Measurements from ENCODE around the gene CHI3L2. TPM values are rescaled to one million over a fixed set of nuclear protein-coding genes. Genes with fewer than 3 reads are reported as not detected.
"Not testable (repeated sequence)": the region's sequence is repeated elsewhere in the genome, so short reads cannot be mapped to it uniquely, and the experiment has no call there.

CHI3L2 gene
- total RNA-seq, 1 donor from 2014 or later, result 1.3 TPM

GRCh38 chr1:111204201-111204982 lies 23.1 kb upstream of the CHI3L2 start:
- DNase-seq (ENCODE audit: low spot score), result peak; percentile 56
- Mint-ChIP-seq H3K9me3 (no peaks in the 10 kb centered on the region), H3K4me1 (ENCODE audit: low read depth) (peaks cover 66% of the 10 kb centered on the region), H3K36me3 (ENCODE audit: low read depth) (peaks cover 8% of the 10 kb centered on the region), H3K27ac (peak overlapping the region; percentile 72), H3K4me3 (ENCODE audit: low read depth) (peak overlapping the region; percentile 98), H3K27me3 (ENCODE audit: low read depth) (no peaks in the 10 kb centered on the region)
- intact Hi-C loops (cut with micrococcal nuclease), result loop anchor here (1.0 to 5.0 kb wide), 4 partner anchors 11 to 553 kb away; partner anchors contain the start of genes DDX20 and KCNA3

- Mint-ChIP-seq H3K4me1 (ENCODE audit: low read depth) (peaks cover 71% of the 10 kb centered on the region), H3K27ac (peak overlapping the region; percentile 72), H3K4me3 (ENCODE audit: low read depth) (peak overlapping the region; percentile 53), H3K36me3 (ENCODE audit: low read depth) (peaks cover under 1% of the 10 kb centered on the region), H3K27me3 (ENCODE audit: low read depth) (no peaks in the 10 kb centered on the region), H3K9me3 (no peaks in the 10 kb centered on the region)
- no peak for DNase-seq (ENCODE audit: low spot score)
- intact Hi-C loops (cut with micrococcal nuclease), result loop anchor here (1.0 to 5.0 kb wide), 4 partner anchors 10 to 552 kb away; partner anchors contain the start of genes DDX20 and KCNA3
Observed at GRCh38 chr1:111204983-111205713, 22.4 kb upstream of the CHI3L2 start.

GRCh38 chr1:111205714-111206050 lies 21.8 kb upstream of the CHI3L2 start:
- Mint-ChIP-seq H3K4me1 (ENCODE audit: low read depth) (peaks cover 70% of the 10 kb centered on the region), H3K27ac (peak overlapping the region; percentile 19), H3K36me3 (ENCODE audit: low read depth) (no peaks in the 10 kb centered on the region), H3K27me3 (ENCODE audit: low read depth) (no peaks in the 10 kb centered on the region), H3K4me3 (ENCODE audit: low read depth) (peak overlapping the region; percentile 14), H3K9me3 (no peaks in the 10 kb centered on the region)
- intact Hi-C loops (cut with micrococcal nuclease), result no loop called here
- DNase-seq (ENCODE audit: low spot score), result no peak

GRCh38 chr1:111208921-111209320 lies 18.6 kb upstream of the CHI3L2 start:
- Mint-ChIP-seq H3K36me3 (ENCODE audit: low read depth) (no peaks in the 10 kb centered on the region), H3K4me3 (ENCODE audit: low read depth) (no peak overlapping the region), H3K27ac (no peak overlapping the region), H3K27me3 (ENCODE audit: low read depth) (no peaks in the 10 kb centered on the region), H3K9me3 (no peaks in the 10 kb centered on the region), H3K4me1 (ENCODE audit: low read depth) (peaks cover 63% of the 10 kb centered on the region)
- intact Hi-C loops (cut with micrococcal nuclease), result no loop called here
- DNase-seq (ENCODE audit: low spot score), result no peak

GRCh38 chr1:111209622-111210021 lies 17.9 kb upstream of the CHI3L2 start:
- H3K4me3 Mint-ChIP-seq (ENCODE audit: low read depth), result no peak overlapping the region
- intact Hi-C loops (cut with micrococcal nuclease), result no loop called here
- H3K36me3 Mint-ChIP-seq (ENCODE audit: low read depth), result no peaks in the 10 kb centered on the region

GRCh38 chr1:111211921-111212320 lies 15.6 kb upstream of the CHI3L2 start:
- H3K4me3 Mint-ChIP-seq (ENCODE audit: low read depth), result no peak overlapping the region
- H3K9me3 Mint-ChIP-seq, result no peaks in the 10 kb centered on the region
- H3K4me1 Mint-ChIP-seq (ENCODE audit: low read depth), result peaks cover 73% of the 10 kb centered on the region
- H3K36me3 Mint-ChIP-seq (ENCODE audit: low read depth), result no peaks in the 10 kb centered on the region
- intact Hi-C loops (cut with micrococcal nuclease), result no loop called here
- no peak overlapping the region for H3K27ac Mint-ChIP-seq
- H3K27me3 Mint-ChIP-seq (ENCODE audit: low read depth), result no peaks in the 10 kb centered on the region
- DNase-seq (ENCODE audit: low spot score), result no peak

More at GRCh38 chr1:111209622-111210021, 17.9 kb upstream of the CHI3L2 start:
- H3K27me3 Mint-ChIP-seq (ENCODE audit: low read depth), result no peaks in the 10 kb centered on the region
- no peaks in the 10 kb centered on the region for H3K9me3 Mint-ChIP-seq
- no peak overlapping the region for H3K27ac Mint-ChIP-seq
- no peak for DNase-seq (ENCODE audit: low spot score)
- peaks cover 69% of the 10 kb centered on the region for H3K4me1 Mint-ChIP-seq (ENCODE audit: low read depth)

- peak overlapping the region; percentile 4 for H3K27ac Mint-ChIP-seq
- peaks cover 76% of the 10 kb centered on the region for H3K4me1 Mint-ChIP-seq (ENCODE audit: low read depth)
- H3K27me3 Mint-ChIP-seq (ENCODE audit: low read depth), result no peaks in the 10 kb centered on the region
- intact Hi-C loops (cut with micrococcal nuclease), result no loop called here
- no peaks in the 10 kb centered on the region for H3K36me3 Mint-ChIP-seq (ENCODE audit: low read depth)
- H3K9me3 Mint-ChIP-seq, result no peaks in the 10 kb centered on the region
- no peak for DNase-seq (ENCODE audit: low spot score)
- peak overlapping the region; percentile 7 for H3K4me3 Mint-ChIP-seq (ENCODE audit: low read depth)
Observed at GRCh38 chr1:111212634-111213335, 14.7 kb upstream of the CHI3L2 start.

GRCh38 chr1:111213412-111213811 lies 14.1 kb upstream of the CHI3L2 start:
- Mint-ChIP-seq H3K4me1 (ENCODE audit: low read depth) (peaks cover 78% of the 10 kb centered on the region), H3K27ac (peak overlapping the region; percentile 91), H3K4me3 (ENCODE audit: low read depth) (no peak overlapping the region), H3K9me3 (peaks cover 4% of the 10 kb centered on the region), H3K36me3 (ENCODE audit: low read depth) (no peaks in the 10 kb centered on the region), H3K27me3 (ENCODE audit: low read depth) (no peaks in the 10 kb centered on the region)
- intact Hi-C loops (cut with micrococcal nuclease), result no loop called here
- DNase-seq (ENCODE audit: low spot score), result no peak

GRCh38 chr1:111214074-111214801 lies 13.3 kb upstream of the CHI3L2 start:
- intact Hi-C loops (cut with micrococcal nuclease), result loop anchor here (1.0 to 2.0 kb wide), 2 partner anchors 8 to 379 kb away; no protein-coding TSS in a partner anchor
- H3K27ac Mint-ChIP-seq, result peak overlapping the region; percentile 91
- H3K4me1 Mint-ChIP-seq (ENCODE audit: low read depth), result peaks cover 79% of the 10 kb centered on the region
- H3K4me3 Mint-ChIP-seq (ENCODE audit: low read depth), result peak overlapping the region; percentile 53
- no peaks in the 10 kb centered on the region for H3K36me3 Mint-ChIP-seq (ENCODE audit: low read depth)
- H3K9me3 Mint-ChIP-seq, result peaks cover 4% of the 10 kb centered on the region
- no peaks in the 10 kb centered on the region for H3K27me3 Mint-ChIP-seq (ENCODE audit: low read depth)
- no peak for DNase-seq (ENCODE audit: low spot score)

GRCh38 chr1:111214884-111215283 lies 12.6 kb upstream of the CHI3L2 start:
- Mint-ChIP-seq H3K27ac (peak overlapping the region; percentile 91), H3K9me3 (peaks cover 4% of the 10 kb centered on the region), H3K4me3 (ENCODE audit: low read depth) (peak overlapping the region; percentile 53), H3K27me3 (ENCODE audit: low read depth) (no peaks in the 10 kb centered on the region), H3K4me1 (ENCODE audit: low read depth) (peaks cover 81% of the 10 kb centered on the region), H3K36me3 (ENCODE audit: low read depth) (peaks cover 3% of the 10 kb centered on the region)
- intact Hi-C loops (cut with micrococcal nuclease), result loop anchor here (1.0 to 5.0 kb wide), 5 partner anchors 7 to 543 kb away; partner anchors contain the start of gene KCNA3
- peak; percentile 49 for DNase-seq (ENCODE audit: low spot score)

- peak overlapping the region; percentile 53 for H3K4me3 Mint-ChIP-seq (ENCODE audit: low read depth)
- DNase-seq (ENCODE audit: low spot score), result not testable (repeated sequence)
Observed at GRCh38 chr1:111215285-111215684, 12.2 kb upstream of the CHI3L2 start.

GRCh38 chr1:111216751-111217150 lies 10.8 kb upstream of the CHI3L2 start:
- Mint-ChIP-seq H3K9me3 (peaks cover 4% of the 10 kb centered on the region), H3K36me3 (ENCODE audit: low read depth) (peaks cover 3% of the 10 kb centered on the region), H3K27me3 (ENCODE audit: low read depth) (no peaks in the 10 kb centered on the region), H3K4me1 (ENCODE audit: low read depth) (peaks cover 95% of the 10 kb centered on the region), H3K27ac (peak overlapping the region; percentile 91), H3K4me3 (ENCODE audit: low read depth) (peak overlapping the region; percentile 6)
- DNase-seq (ENCODE audit: low spot score), result no peak
- intact Hi-C loops (cut with micrococcal nuclease), result loop anchor here (1.0 to 5.0 kb wide), 3 partner anchors 16 to 544 kb away; partner anchors contain the start of genes DENND2D and KCNA3

More at GRCh38 chr1:111215285-111215684, 12.2 kb upstream of the CHI3L2 start:
- Mint-ChIP-seq H3K4me1 (ENCODE audit: low read depth) (peaks cover 82% of the 10 kb centered on the region), H3K27ac (peak overlapping the region; percentile 91)
- not testable (repeated sequence) for H3K36me3 Mint-ChIP-seq (ENCODE audit: low read depth); H3K9me3 Mint-ChIP-seq; H3K27me3 Mint-ChIP-seq (ENCODE audit: low read depth)
- intact Hi-C loops (cut with micrococcal nuclease), result loop anchor here (1.0 to 5.0 kb wide), 4 partner anchors 11 to 543 kb away; partner anchors contain the start of gene KCNA3
